KOPT-K1 (cell line): ENCODE results near the gene ALS2CL.

Source experiments
- H3K27ac ChIP-seq: fragments of 200-600 bp; sonication (generic); 2 replicates; pipeline ENCODE4 v1.5.1; 2016; ENCODE audit warnings: antibody characterized with exemption, mild to moderate bottlenecking, low read depth, low read length; ENCODE audit not compliant: poor library complexity, severe bottlenecking
- H3K36me3 ChIP-seq: fragments of 200-600 bp; sonication (generic); 2 replicates; pipeline ENCODE4 v1.5.1; 2017; ENCODE audit warnings: antibody characterized with exemption, mild to moderate bottlenecking, low read length, moderate library complexity; ENCODE audit not compliant: insufficient read depth
- H3K9me3 ChIP-seq: fragments of 200-600 bp; sonication (generic); 2 replicates; pipeline ENCODE4 v1.5.1; 2017; ENCODE audit warnings: antibody characterized with exemption, low read length, mild to moderate bottlenecking; ENCODE audit not compliant: insufficient read depth, poor library complexity, severe bottlenecking

The ALS2CL gene

DNA sequence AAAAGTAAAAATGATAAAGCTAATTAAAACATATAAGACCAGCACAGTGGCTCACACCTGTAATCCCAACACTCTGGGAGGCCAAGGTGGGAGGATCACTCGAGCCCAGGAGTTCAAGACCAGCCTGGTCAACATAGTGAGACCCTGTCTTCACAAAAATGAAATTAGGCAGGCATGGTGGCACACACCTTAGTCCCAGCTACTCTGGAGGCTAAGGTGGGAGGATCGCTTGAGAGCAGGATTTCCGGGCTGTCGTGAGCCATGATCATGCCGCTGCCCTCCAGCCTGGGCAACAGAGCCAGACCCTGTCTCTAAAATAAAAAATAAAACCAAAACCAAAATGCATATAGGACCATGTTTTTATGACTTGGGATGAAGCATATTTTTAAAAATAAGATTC lies 29.0 kb upstream of the ALS2CL start:
- H3K9me3 ChIP-seq, result no peaks in the 10 kb centered on the region
- no peak overlapping the region for H3K27ac ChIP-seq
- H3K36me3 ChIP-seq, result no peaks in the 10 kb centered on the region

DNA sequence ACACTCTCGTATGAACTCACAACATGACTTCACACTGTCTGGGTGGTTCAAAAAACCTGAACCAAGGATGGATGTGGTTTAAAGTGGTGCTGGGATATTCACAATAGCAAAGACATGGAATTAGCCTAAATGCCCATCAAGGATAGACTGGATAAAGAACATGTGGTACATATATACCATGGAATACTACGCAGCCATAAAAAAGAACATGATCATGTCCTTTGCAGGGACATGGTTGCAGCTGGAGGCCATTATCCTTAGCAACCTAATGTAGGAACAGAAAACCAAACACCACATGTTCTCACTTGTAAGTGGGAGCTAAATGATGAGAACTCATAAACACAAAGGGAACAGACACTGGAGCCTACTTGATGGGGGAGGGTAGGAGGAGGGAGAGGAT lies 27.5 kb upstream of the ALS2CL start:
- Histone ChIP-seq H3K36me3 (no peaks in the 10 kb centered on the region), H3K27ac (no peak overlapping the region), H3K9me3 (no peaks in the 10 kb centered on the region)

- Histone ChIP-seq H3K36me3 (no peaks in the 10 kb centered on the region), H3K9me3 (no peaks in the 10 kb centered on the region)
These were observed 26.3 kb upstream of the ALS2CL start for GRCh38 chr3:46719735-46720271.

DNA sequence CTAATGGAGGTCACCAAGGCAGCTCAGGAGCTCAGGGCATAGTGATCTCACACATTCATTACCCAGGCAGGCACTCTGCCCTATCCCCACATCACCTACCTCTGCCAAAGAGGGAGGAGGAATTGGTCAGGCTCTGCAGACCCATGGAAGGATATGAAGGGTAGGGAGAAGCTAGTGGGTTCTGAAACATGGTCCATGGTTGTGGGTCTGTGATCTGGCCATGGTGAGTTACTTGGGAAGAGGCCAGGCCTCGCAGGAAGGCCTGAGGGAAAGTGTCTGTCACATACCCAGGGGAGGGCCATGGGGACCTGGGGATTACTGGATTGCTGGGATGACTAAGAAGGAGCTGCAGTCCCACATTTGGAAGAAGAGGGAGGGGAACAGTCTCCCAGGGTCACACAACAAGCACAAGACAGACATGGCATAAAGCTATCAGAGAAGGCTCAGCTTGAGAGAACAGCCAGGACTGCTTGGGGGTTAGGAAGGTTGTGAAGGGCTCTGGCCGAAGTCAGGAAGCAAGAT lies 25.6 kb upstream of the ALS2CL start:
- Histone ChIP-seq H3K9me3 (no peaks in the 10 kb centered on the region), H3K27ac (no peak overlapping the region), H3K36me3 (no peaks in the 10 kb centered on the region)

More at GRCh38 chr3:46719735-46720271, 26.3 kb upstream of the ALS2CL start:
- no peak overlapping the region for H3K27ac ChIP-seq

- H3K9me3 ChIP-seq, result no peaks in the 10 kb centered on the region
- H3K27ac ChIP-seq, result no peak within 1 kb of the TSS
These were observed 24.2 kb upstream of the ALS2CL start, which contains the start of gene PRSS50 for GRCh38 chr3:46717447-46718231. TSS of gene PRSS50 (minus strand) at chr3:46717869. CDS start at chr3:46717824, 45 bp downstream.

DNA sequence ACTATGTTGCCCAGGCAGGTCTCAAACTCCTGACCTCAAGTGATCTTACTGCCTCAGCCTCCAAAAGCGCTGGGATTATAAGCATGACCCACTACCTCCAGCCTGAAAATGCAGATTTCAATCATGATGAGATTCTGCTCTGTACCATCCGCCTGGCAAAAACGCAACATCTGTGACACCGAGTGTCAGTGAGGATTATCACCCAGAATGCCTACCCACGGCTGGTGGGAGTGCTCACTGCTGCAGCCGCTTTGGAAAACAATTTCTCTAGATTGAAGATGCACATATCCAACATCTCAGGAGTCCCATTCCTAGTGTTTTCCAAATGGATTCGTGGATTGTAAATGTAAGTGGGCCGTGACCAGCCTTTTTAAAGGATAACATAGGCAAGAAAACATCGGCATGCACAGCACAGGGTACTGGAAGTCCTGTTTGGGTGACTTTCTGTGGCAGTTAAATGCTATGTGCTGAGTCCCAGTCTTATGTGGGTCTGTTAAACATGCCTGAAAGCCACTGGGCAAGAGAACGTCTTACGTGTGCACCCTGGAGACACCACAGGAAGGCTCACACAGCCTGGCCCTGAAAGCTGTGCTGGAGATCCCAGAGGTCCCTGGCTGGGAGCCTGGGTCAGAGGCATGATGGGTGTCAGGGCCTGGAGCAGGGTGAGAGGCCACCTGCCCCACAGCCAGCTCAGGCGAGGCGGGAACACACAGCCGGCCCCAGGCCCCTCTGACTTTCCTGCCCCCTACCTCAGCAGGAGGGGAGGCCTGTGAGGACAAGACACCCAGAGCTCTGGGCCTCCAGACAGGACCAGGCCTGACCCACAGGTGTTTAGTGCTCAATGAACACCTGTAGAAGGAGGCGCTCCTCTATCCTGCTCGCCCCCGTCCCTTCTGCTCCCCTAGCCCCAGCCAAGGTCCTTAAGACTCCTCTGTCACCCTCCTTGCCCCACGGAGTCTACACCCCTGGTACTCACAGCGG lies 23.3 kb upstream of the ALS2CL start:
- no peaks in the 10 kb centered on the region for H3K36me3 ChIP-seq
- H3K9me3 ChIP-seq, result no peaks in the 10 kb centered on the region
- H3K27ac ChIP-seq, result no peak overlapping the region

More at GRCh38 chr3:46717447-46718231, 24.2 kb upstream of the ALS2CL start, which contains the start of gene PRSS50:
- H3K36me3 ChIP-seq, result no peaks in the 10 kb centered on the region

DNA sequence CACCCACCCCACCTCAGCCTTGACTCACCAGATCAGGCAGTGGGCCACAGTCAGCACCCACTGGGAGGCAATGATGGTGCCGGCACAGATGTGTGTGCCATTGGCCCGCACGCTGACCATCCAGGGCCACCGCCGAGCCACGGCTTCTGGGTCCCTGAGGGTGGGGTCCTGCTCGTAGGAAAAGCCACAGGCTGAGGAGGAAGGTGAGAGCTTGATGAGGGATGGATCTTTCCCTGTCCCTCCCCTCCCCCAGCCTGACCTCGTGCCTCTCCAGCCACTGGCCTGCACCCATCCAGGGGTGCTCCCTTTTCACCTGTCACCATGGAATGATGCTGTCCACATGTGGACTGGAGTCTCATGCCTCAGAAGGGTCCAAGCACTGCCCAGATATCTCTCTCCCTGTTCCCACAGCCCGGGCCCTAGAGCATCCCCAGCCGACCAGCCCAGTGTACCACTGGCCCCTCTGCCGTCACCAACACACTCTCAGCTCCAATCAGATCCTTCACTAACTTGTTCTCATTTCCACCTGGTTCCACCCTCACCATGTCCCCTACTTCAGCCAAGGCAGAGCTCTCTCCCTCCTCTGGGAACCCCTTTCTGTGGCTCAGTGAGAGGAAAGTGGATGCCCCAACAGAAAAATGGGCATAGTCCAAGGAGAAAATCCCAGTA lies 22.2 kb upstream of the ALS2CL start:
- Histone ChIP-seq H3K36me3 (no peaks in the 10 kb centered on the region), H3K9me3 (no peaks in the 10 kb centered on the region), H3K27ac (no peak overlapping the region)

DNA sequence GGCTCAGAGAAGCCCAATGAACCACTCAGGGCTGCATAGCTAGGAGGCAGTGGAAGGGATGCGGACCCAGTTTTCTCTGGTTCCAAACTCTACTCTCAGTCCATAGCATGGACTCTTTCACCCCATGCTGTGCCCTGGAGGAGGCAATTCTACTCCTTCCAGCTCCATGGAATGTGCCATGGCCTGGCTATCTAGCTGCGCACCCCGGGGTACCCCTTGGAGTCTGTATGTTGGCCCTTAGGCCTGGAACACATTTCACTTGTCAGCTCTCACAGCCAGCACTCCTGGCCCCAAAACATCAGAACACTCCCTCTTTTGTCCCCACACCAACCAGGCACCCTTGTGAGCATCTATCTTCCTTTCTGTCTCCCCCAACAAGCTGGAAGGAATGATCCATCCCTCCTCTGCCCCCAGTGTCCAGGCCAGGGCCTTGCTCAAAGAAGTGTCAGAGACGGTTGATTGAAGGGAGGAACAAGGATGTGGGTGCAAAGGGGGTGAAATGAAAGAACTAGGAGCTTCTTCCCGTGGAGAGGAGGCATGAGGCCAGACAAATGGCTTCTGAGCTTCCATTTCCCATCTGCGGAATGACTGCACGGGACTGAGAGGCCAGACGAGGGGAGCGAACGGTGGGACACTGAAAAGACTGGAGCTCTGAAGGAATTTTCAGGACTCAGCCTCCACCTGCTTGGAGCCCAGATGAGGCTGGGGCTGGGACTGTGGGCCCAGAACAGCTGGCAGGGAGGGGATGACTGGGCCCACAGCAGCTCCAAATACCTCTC lies 21.4 kb upstream of the ALS2CL start:
- H3K9me3 ChIP-seq, result no peaks in the 10 kb centered on the region
- H3K27ac ChIP-seq, result no peak overlapping the region

GRCh38 chr3:46713898-46714552 lies 20.5 kb upstream of the ALS2CL start:
- no peak overlapping the region for H3K27ac ChIP-seq
- H3K36me3 ChIP-seq, result no peaks in the 10 kb centered on the region
- no peaks in the 10 kb centered on the region for H3K9me3 ChIP-seq

More for the DNA sequence above, 21.4 kb upstream of the ALS2CL start:
- H3K36me3 ChIP-seq, result no peaks in the 10 kb centered on the region

- H3K27ac ChIP-seq, result no peak overlapping the region
- no peaks in the 10 kb centered on the region for H3K36me3 ChIP-seq
- H3K9me3 ChIP-seq, result no peaks in the 10 kb centered on the region
These were observed 19.8 kb upstream of the ALS2CL start for GRCh38 chr3:46713050-46713897.

DNA sequence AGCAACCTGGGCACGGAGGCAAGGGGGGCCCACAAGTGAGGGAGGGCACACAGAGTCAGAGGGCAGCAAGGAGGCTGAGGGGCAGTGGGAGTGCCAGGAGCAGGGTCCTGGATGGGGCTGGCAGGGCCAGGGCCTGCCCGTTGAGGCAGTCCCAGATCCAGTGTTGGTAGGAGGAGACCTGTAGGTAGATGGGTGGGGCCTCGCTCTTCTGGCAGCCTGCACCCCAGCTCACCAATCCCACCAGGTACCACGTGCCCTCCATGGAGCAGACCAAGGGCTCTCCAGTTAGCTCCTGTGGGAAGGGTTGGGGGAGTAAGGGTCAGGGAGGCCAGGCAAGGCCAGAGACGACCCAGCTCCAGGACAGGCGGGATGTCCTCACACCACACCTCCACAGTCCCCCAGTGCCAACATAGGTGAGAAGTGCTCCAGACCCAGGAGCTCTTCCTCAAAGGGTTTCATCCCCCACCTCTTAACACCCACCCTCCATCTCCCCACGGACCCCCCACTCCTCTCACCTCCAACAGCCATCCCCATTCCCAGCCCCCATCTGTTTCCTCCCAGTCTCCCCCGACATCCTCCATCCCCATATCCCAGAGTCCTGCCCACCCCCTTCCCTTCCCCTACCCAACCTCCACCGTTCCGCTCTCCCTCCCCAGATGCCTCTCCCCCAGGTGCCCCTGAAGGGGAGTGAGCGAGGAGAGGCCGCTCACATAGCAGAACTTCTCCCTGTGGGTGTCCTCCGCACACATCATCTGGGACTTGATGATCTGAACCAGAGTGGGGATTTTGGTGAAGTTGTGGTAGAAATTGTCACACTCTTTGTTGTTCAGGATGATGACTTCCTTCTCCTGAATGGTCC lies 18.9 kb upstream of the ALS2CL start:
- Histone ChIP-seq H3K36me3 (no peaks in the 10 kb centered on the region), H3K27ac (no peak overlapping the region), H3K9me3 (no peaks in the 10 kb centered on the region)

DNA sequence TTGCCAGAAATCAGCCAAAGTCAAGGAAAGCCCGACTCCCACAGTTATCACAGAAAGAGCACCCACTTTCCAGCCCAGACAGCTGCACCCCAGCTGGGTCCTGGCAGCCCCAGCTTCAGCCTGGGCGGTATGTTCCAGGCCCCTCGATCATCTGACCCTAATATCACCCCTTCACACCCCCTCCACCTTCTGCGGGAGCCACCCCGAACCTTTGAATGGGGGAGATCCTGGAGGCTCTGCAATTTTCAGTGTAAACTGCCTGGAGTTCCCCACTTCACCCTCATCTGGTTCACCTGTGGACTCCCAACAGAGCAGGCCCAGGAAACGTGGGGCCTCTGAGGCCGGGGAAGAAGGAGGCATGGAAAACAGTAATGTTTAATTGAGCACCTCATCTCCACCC lies 18.3 kb upstream of the ALS2CL start:
- no peaks in the 10 kb centered on the region for H3K36me3 ChIP-seq
- H3K27ac ChIP-seq, result no peak overlapping the region
- no peaks in the 10 kb centered on the region for H3K9me3 ChIP-seq
